Hematopoietic multipotent progenitor cell treated with erythropoietin and hydrocortisone succinate and interleukin-3 and kit ligand, for 8 days (in vitro differentiated cells): ENCODE data around the gene HOXA10.

Source experiments
- DNase-seq: peaks from one replicate; pipeline ENCODE4 v3.0.0-alpha.2; 2015

Gene HOXA10

DNA sequence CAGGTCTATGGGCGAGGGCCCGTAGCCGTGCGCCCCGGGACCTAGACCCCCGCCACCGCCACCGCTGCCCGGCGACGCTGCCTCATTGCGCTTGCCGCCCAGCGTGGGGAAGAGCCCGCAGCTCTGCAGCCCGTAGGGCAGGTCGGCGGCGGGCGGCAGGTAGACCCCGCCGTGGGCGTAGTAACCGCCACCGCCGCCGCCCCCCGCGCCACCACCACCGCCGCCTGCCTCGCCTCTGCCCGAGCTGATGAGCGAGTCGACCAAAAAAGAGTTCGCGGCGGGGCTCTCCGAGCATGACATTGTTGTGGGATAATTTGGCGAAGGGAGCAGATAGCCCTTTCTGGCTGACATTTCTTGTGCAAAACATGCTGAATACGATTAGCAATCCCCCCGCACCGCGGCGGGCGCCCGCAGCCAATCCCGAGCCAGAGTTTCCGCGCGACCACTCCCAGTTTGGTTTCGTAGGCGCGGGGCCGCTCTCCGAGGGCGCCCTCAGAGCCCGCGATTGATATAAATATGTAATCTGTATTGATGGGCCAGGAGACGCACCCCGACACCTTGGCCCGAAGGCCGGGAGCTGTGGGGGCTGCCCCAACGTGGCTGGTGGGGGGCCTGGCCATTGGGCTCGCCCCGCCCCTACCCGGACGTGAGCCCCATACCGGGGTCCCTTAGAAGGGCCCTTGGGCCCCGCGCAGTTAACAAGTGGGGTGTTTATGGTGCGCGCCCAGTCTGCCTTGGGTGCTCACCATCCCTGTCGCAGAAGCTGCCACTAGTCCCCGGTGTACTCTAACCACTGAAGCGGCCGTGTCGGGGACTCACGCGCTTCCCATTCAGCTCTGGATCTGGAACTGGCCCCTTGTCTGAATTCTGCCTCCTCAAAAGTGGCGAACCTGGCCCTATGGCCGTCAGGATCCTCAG, at the start of gene HOXA10:
Gene HOXA10 (minus strand): TSS at position 365 of the 918 bp plus-strand sequence. CDS start 14 bp downstream, at position 351.
- DNase-seq: no peak

DNA sequence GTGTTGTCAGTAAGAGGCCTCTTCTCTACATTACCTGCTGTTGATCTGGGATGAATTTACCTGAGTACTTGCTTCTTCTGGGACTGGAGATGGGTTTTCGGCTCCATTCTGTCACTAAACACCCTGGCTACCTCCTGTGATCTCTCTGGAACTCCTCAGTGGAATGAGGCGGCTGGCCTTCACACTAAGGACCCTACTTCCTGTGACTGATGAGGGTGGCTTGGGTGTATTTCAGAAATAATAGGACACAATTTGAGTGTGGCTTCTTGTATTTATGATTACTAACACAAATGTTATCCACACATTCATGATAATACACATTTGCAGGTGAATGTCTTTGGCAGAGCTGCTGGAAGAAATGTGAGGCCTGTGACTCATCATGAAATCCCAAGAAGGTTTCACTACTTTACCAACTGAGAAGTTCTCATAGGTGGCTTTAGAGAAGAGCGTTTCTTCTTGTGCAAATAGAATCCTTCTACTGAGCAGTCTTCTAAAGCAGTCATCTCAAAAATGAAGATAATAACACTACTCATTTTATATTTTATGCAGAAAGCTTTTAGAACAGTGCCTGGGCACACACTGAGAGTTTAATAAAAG, 47.2 kb upstream of the HOXA10 start:
- no peak for DNase-seq

DNA sequence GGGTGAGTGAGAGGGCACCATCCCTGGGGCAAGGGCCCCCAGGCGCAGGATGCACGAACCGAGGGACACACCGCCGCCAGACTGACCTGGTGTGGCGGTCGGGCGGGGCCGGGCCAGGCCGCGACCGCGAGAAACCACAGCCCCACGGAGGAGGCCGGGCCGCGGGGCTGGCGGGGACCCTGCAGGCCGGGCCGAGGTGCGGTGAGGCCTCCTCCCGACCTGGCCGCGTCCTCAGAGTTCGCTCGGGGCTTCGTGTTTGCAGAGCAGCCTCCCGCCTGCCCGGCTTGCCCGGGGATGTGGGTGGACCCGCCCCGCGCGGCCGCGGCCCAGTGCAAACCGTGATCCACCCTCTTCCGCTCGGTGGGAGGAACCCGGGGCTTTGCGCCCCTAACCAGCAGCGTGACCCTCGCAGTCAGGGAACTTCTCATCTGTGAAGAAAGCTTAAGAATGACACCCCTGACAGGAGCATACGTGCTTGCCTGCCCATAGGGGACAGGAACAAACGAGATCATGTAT, 46.4 kb upstream of the HOXA10 start:
- no peak for DNase-seq

DNA sequence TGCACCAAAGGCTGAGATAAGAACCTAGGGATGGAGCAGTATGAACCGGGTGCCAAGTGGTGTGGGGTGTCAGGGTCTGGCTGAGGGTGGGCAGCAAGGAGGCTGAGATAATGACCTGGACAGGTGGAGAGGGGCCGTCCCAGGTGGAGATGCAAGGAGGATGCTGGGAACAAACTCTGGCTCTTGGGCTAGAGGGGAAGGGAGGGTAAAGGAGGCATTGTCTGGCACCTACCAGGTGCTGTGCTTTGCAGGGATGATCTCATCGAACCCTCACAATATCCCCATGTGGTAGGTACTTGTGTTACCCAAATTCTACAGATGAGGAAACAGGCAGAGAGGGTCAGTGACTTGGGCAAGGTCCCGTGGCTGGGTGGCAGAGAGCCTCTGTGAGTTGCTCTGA, 45.7 kb upstream of the HOXA10 start:
- DNase-seq: no peak

DNA sequence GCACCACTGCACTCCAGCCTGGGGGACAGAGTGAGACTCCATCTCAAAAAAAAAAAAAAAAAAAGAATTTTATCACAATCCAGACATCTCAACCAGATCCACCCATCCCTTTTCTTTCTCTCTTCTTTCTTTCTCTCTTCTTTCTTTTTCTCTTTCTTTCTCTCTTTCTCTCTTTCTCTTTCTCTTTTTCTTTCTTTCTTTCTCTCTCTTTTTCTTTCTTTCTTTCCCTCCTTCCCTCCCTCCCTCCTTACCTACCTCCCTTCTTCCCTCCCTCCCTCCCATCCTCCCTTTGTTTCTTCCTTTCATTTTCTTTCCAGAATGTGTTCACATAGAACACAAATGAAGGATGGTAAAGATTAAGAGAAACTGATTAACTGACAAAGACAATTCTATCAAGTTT, 43.8 kb upstream of the HOXA10 start:
- DNase-seq: no peak

DNA sequence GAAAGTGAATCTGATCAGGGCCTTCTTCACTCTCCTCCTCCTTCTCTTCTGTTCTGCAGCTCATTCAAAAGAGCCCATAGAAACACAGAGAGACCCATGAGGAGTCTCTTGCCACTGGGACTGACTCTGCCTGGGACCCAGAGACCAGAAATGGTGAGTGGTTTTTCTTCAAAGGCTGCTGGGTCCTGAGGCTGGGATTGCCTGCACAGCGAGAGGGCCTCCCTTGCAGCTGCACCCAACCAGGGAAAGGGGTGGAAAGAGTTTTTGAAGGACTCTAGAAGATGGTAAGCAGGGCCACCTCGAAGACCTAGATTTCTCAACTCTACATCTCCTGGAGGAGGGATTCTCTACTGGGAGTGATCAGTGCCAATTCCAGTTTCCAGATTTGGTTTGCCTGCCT, 41.2 kb upstream of the HOXA10 start:
- no peak for DNase-seq

DNA sequence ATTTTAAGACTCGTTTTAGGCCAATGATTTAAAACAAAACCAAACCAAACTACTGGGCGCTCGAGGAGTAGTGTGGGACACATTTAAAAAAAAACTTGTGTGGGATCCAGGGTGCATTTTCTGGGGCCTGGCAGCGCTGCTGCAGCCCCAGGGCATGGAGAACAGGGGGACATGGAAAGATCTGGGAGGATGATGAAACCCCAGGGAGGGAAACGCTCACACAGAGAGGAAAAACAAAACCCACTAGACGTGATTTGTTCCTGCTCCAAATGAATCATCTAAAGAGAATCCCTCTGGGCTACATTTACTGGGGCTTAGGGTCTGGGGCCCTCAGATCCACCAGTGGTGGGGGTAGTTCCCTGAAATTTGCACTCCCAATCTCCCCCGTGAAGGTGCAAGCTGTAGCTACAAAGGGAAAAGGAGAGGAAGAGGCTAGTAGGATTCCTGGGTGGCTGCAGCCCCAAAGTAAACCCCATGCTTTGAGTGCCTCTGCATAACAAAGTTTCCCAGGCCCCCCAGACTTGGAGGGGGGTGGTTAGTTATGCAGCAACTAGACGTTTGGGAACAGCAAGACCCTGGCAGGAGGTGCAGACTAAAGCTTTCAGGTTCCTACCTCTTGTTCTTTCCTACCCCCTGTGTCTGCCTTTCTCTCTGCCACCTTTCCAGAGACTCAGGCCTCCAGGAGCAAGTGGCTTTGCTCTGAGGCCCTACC, 40.3 kb upstream of the HOXA10 start:
- no peak for DNase-seq

DNA sequence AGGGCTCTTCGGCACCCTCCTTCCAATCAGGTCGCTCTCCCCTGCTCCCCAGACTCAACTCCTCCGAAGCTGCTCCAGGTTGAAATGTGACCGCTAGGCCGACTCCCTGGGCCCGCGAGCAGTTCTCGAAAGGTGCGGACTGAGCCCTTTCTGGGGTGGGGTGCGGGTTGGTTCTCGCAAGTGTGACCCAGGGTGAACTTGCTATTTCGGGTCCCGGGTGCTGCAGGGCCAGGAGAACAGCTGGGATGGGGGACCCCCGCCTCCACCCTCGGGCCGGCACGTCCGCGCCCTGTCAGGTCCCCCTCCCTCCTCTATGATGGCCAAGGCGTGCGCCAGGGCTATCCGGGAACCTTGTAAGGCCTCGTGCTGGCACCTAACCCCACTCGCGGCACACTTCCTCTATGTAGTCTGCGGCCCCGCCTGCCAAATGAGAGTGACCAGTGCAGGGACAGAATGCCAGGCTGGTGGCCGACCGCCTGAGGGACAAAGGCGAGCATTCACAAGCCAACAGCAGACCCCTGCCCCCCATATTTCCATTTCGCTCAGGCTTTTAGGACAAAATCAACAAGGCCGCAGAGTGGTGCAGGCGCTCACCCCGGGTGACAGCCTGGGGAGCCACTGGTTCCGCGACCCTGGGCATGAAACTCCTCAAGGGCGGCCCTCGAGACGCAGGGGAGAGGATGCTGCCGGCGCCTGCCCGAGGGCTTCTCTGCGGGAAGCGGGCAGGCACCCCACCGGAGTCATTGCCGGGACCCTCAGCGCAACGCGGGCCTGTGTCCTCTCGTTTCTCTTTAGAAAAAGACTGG, 39.5 kb upstream of the HOXA10 start:
- DNase-seq: no peak

DNA sequence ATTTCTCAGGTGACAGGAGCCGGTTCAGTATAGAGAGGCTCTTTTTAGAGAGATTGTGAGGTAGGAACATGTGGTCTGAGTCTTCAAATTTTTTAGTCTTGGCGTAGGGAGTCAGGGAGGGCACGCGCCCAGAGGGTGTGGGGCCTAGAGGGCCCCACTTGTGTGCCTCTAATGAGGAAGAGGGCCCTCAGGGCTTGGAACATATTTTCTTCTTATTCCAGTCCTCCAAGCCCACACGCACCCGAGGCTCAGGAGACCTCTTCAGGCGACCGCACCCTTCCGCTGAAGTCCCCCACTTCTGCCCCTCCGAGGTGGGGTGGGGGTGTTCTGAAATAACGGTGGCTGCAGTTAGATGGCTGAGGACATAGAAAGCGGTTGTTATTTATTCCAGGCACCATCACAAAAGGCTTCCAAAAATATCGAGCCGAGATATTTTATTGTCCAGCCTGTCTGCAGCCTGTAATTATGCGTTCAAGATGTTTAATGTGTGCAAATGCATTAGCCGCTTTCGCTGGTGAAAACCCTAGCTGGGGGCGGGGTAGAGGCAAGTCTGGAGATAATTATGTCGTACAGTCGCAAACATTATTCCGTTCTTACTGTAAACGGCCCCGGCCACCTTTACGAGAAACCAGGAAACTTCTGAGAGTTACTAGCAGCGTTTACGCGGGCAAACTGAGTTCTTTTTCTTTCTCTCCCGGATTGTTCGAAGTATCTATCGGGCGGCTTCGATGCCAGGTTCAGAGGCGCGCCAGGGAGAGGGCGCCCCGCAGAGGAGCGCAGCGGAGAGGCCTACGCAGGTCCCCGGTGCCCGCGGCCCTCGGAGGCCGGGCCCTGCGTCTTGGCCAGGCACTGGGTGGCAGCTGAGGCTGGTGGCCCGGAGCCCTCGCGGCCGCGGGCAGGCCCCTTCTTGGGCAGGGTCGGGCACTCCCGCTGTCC, 38.6 kb upstream of the HOXA10 start:
- no peak for DNase-seq

DNA sequence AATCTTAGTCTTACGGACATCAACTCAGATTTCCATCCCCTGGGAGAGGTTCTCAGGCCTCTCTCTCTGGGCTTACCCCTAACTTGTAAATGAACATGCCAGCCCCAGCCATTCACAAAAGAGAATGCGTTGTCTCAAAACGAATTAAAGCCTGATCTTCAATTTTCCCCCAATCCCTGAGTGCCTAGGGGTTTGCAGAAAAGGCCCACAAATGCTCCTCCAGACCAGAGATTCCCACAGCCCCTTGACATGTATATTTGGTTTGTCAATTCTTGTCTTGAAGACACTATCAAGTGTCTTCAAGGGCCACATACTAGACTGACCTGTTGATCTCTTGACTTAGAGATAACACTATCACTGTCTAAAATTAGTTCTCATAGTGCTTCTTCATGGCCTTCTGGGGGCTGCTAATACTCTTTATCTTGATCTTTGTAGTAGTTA, 37.7 kb upstream of the HOXA10 start:
- DNase-seq: no peak

DNA sequence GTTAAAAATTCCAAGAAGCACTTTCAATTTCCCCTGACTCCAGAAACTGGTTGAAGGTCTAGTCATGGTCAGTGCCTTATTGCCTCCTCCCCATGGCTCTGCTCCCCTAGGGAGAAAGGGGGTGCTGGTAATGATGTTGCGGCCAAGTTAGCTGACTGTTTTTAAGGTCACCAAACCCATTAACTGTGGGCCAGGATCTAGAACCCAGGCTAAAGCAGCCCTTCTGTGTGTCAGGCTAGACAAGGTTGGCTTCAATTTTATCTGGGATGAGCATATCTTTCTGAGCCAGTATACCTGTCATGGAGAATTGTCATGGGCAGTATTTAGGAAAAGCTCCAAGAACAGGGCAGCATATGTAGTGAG, 36.9 kb upstream of the HOXA10 start:
- DNase-seq: no peak

DNA sequence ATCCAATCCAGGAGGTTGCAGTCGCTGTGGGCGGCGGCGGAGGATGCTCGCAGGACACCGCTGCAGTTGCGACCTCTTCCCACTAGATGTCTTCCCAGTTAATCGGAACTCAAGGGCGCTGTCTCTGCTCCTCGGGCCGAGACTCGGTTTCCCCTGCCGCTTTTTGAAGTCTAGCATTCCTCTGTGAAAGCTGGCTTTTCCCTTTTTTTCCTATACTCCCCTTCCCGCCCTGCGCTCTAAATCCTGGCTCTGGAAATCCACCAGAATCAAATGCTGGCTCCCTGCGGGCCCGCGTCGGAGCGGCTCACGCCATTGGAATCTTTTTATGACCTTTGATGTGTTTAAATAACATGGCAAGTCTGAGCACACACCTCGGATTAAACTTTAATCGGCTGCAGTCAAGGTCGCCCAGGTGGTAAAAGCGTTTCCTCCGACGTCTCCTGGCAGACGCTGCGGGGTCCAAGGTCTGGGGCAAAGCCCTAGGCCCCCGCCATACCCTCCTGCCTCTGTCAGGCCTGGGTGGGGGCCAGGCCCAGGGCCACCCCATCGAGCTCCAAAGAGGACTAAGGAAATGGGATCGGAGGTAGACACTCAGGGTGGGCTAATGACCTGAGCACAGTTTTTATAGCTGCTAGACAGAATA, 36.4 kb upstream of the HOXA10 start:
- peak; percentile 41 for DNase-seq

DNA sequence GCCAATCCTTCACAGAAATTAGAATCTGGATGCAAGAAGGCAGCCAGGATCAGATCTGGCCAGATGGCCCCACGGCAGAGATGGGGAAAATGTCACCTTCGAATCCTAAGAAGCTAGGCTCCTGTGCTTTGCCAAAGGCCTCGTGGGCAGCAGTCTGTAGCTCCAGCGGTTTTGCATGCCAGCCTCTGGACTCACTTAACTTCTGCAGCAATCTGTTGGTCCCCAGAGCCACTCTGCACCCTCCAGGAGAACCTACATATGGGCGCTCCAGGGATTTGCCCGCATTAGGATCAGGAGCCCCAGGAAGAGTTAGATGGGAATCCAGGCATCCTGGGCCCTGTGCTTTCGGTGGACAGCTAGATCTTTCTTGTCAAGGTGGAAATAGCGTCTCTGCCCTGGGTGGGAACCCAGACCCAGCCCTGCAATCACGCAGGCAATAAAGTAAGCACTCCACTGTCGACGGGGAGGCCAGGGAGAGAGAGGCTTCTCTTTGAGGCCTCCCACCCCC, 35.9 kb upstream of the HOXA10 start:
- no peak for DNase-seq

DNA sequence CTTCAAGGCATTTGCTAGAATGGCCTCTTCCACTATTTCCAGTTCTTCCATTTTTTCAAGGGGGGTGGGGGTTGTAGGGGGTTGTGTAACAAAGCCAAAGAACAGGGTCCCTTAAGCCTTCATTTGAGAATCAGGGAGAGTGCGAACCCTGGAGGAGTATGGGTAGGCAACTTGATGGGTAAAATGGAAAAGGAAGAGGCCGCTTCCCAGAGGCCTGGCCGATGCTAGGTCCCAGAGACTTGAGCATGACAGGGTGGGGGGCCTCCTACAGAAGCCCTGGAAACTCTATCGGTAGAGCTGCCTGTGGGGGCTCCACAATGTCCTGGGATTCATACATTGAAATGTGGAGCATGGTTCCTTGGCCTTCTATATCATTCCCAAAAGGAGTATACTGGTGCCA, 34.9 kb upstream of the HOXA10 start:
- no peak for DNase-seq

DNA sequence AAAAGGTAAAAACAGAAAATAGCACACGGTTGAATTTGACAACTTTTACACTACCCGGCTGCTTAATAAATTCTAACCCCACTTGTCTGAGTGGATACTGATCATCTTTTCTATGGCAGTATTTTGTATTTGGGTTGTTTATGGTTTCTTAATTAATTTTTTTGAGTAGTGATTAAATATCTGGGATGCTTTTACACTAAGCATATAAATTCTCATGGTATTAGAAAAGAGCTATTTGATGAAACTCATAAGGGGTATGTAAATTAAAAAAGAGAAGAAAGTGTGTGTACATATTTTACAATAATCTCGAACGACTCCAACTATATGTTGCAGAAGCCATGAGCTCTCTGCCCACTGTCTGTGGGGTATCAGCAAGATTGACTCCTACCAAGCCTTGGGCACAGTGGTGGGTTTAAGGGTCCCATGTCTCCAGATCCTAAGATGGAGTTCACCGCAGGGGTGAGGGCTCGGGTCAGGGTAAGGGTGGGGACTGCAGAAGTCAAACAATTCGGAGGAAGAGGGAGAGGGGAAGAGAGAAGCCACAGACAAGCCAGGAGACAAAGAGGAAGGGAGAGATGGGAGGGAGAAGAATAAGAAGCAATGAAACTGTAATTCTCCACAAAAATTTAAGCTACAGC, 33.3 kb upstream of the HOXA10 start:
- DNase-seq: no peak

DNA sequence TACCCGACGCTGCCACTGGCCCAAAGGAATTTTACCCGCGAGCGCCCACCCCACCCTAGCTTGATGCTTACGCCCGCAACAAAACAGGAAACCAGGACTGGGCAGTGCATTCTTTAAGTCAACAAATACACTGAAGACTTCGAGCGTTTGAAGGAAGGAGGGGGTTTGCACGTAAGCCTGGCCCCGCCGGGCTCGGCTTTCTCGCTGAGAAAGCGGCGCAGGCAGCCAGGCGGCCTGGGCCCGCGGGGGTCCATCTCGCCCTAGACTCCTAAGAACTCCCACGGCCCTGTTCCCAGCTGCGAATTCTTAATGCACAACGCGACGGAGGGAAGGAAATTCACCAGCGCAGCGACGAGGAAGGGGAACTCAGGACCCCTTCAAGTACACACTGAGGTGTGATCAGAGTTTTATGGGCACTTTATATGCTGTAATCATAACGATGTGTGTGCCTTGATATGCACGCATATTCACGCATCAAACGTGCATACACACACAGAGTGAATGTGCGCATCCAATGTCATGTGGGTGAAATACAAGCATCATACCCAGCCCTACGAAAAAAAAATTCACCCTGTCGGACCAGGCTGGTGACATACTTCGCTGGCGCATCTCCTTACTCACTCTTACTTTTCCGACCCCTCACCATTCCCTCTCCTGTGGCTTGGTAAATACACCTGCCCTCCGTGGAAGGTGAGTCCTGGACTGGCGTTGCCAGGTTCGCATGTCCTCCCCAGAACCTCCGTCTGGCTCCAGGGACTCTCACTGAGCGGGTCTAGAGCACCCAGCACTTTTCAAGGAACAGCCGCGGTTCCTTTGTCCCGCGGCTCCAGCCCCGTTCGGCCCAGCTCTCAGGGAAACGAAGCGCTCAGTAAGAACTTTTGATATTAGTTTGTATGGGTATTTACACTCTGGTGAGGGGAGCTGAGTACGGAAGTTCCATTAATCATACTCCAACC, 31.5 kb upstream of the HOXA10 start:
- no peak for DNase-seq

DNA sequence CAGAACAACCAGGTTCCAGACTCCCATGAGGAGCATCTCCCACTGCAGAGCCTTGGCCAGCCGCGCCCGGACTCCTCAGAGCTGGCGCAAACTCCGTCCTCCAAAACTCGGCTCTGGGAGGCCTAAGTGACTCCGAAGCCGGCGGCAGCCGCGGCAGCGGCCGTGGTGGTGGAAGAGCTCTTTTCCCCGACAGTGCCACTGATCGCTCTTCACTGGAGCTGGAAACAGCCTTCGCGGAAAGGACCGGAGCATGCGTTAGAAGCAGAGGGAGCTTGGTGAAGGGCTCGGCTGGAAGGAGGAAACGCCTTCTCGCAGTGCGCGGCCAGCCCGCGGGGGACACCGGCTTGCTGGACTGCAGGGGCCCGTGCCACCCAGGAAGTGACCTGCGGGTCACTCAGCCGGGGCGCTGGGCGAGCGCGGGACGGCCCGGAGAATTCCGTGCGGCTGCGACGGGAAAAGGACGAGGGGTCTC, 30.8 kb upstream of the HOXA10 start:
- no peak for DNase-seq

DNA sequence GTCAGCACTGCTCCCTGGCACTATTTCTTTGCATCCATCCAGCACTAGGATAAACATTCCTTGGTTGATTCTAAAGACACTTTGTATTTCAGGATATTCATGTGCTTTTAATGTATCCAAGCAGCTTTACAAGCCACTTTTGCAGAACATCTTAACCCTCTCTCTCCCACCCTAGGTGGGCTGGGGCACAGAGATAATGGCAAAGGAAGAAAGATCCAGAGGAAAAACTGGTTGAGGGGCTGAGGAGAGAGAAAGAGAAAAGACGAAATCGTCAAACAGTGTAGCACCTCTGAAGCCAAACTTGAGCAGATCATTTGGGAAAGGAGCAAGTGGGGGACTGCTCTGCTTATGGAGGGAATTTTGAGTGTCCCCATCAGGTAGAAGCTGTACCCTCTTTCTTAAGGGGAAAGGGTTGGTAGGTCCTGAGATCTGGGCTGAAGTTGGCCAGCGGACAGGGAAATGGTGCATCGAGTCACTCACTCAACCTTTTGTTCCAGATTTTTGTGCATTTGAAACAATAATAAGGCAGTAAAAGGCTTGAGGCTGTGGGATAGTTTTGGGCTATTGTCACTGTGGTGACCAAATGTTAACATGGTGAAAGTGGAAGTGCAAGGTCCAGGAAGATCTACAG, 30.0 kb upstream of the HOXA10 start:
- no peak for DNase-seq
